Measurements from ENCODE around the gene LSM14B.

GRCh38 chr20:62142252-62143080, 20.2 kb downstream of the LSM14B start:
- no peak for TF ChIP-seq POLR2A (IDR thresholded peaks at IDR 0.05)
- TF ChIP-seq CTCF (IDR thresholded peaks at IDR 0.05), result no peak
- no peak for TF ChIP-seq POLR2AphosphoS5 (IDR thresholded peaks at IDR 0.05)
- no peak for TF ChIP-seq EP300 (IDR thresholded peaks at IDR 0.05)
